Measurements from ENCODE around the gene OPN4.

Gene OPN4

DNA sequence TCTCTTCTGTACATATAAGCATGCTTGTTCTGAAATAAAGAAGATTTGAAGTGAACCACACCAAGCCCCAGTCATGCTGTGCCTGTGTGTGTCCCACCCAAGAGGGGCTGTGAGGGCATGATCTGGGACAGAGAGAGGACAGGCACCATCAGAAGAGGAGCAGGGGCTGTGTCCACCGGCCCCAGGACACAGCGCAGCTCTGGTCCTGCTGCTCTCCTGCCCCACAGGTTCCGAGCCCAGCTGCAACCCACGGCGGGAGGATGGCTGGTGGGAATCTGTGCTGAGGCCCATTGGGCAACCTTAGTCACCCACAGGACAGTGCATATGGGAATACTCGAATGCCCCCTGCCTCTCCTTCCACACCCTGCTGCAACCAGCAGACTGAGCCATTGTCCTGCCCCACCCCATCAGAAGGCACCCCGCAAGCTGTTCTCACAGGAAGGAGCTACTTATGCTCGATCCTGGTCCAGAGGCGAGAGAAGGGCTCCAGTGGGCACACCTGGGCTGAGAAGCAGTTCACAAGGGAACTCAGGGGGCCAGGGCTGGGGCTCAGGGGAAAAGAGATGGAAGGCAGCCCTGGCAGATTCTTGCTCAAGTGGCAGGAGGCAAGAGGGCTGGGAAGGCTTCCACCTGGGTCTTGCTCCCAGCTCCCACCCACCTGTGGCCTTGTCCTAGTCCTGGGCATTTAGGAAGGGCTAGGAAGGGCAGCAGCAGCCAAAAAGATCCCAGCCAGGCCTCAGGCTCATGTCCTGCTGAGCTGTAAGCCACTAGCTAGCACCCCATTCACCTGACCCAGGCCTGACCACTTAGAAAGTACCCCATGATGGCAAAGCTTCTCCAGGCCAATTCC is 45.9 kb downstream of the OPN4 start:
- DNase-seq (ENCODE audit: low read depth in 2 of 2), result no peak

DNA sequence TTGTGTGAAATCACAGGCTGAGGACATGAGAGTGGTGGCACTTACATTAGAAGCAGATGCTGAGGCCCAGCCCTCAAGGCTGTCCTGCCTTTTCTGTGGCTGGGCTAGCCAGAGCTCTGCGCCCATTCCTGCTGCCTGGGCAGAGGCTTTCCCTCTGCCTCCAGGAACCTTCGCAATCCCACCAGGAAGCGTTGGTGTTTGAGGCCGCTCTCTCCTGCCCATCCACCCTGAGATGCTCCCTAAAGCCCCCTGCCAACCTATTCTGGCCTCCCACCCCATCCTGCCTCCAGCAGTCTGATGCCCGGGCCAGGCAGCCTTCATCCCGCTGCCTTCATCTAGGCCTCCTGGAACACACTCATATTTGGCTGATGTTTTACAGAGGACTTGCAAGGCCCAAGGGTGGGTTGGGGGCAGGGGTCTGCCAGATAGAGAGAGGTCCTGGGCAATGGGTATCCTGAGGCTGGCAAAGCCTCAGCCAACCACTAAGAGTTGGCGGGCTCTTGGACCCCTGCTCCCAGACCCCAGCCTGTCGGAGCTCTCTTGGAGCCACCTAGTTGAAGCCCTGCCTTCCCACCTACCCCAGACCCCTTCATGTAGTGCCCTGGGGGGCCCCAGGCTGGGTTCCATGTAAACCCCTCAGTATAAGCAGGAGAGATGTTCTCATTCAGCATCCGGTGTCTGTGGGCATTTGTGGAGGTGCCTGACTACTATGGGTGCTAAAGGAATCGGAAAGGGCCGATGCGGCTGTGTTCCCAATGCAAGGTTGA is 46.7 kb downstream of the OPN4 start:
- no peak for DNase-seq (ENCODE audit: low read depth in 2 of 2)

DNA sequence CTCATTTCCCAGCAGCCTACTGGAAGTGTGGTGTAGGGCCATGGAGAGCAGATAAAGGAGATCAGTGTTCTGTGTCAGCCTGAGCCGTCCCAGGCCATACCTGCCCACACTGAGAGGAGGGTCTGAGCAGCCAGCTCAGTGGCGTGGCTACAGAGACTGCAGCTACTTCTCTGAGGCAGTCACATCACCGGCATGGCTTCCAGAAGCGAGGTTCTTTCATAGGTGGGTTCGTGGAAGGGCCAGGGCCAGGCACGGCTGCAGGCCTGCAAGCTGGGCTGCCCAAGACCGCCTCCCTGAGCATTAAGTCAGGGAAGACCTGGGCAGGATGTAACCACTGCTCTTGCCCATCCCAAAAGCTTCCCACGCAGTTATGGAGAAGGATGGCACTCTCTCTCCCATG is 48.8 kb downstream of the OPN4 start:
- no peak for DNase-seq (ENCODE audit: low read depth in 2 of 2)

DNA sequence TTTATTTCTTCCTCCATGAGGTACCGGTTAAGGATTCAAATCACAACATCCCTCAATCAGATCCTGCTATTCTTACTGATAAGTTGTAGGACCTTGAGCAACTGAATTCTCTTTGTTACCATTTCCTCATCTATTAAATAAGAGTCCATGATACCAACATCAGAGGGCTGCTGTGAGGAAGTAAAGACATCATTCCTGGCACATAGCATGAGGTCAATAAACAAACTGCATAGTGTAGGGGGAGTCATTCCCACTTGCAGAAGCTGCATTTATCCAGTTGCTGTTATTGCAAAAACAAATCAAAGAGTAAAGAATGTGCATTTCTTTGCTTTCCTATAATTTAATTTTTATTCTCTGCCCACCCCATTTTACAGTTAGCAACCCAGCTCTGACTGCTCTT is 50.8 kb downstream of the OPN4 start:
- DNase-seq (ENCODE audit: low read depth in 2 of 2), result no peak

DNA sequence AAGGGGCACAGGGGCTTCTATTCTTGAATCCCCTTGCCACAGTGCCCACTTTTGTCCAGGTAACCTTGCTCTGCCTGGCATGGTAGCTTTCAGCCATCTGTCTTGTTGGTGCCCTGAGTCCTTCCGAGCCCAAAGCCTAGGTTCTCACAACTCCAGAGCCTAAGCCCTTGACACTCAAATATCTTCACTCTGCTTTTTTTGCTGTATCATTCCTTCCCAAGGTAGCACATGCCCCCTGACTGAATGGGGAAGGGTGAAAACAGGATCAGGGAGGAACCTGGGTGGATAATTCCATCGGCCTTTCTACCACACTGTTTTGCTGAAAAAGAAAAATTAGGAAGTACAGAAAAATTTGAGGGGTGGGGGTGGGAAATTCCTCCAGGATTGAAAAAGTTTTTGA is 51.6 kb downstream of the OPN4 start:
- no peak for DNase-seq (ENCODE audit: low read depth in 2 of 2)

DNA sequence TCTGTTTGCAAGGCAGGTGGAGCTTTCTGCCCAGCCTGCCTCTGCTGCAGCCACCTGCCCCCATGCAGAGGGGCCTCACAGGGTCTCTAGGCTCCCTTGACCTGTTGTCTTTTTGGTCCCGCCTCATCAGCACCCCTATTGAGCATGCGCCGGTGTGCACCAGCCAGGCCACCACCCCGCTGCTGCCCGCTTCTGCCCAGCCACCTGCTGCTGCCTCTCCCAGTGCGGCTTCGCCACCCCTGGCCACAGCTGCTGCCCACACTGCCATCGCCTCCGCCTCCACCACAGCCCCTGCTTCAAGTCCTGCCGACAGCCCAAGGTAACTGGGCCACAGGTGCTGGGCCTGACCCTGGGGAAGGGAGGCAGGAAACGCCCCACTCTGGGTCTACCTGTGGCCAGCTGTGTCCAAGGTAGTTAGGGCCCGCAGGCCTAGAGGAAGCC is 52.1 kb downstream of the OPN4 start:
- DNase-seq (ENCODE audit: low read depth in 2 of 2), result no peak

DNA sequence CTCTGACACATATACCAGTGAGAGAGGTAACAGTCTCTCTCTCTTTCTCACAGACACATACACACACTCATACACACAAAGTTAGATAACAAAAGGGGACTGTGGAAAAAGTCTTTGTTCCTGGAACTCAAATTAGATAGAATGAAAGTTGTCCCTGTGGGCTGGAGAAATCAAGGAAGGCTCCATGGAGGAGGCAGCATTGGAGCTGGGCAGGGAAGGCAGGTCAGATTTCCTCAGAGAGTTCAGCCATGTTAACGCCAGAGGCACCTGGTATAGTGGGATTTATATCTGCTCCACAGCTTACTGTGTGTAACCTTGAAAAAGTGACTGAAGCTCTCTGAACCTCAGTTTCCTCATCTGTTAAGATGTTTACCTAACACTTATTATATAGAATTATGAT is 52.6 kb downstream of the OPN4 start:
- no peak for DNase-seq (ENCODE audit: low read depth in 2 of 2)

DNA sequence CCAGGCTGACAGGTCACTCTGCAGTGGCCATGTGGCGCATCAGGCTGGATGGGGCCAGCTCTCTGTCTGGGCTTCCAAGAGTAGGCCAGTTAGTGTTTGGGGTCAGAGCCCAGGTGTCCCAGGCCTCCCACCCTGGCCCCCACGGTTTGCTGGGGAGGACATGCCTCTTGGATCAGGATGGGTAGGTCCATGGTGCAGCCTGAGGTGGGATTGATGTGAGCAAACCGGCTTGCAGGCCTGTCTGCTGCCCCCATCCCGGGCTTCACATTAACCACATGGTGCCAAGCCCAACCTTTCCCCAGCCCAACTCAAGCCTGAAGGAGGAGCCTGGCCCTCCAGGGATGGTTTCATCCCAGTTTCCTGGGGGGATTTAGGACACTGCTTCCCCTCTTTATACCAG is 53.2 kb downstream of the OPN4 start:
- no peak for DNase-seq (ENCODE audit: low read depth in 2 of 2)

DNA sequence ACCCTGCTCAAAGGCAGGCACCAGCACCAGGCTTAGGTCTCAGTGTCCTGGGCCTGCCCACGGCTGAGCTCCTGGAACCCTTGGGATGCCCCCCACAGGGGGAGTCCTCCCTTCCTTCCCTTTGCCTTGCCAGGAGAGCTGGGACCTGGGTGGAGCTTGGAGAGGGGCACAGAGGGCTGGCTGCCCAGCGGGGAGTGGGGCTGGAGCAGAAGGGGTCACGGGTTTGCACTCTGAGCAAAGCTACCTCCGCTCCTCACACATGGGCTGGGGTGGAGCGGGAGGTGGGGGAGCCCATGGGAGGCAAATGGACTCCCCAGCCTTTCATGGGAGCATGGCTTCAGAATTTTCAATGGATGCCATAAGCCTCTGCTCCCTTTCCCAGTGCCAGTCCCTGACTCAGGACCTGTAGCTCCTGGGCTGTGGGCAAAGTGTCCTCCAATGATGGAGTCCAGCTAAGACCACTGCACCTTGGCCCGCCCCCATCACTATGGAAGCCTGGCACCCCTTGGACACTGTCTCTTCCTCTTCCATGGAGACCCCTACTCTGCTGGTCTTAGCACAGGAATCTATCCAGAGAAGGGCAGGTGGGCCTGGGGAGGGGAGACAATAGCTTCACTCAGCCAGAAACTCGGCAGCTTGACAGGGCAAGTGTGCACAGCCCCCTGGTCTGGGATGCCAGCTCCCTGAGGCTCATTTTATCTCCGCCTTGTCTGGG is 53.9 kb downstream of the OPN4 start:
- DNase-seq (ENCODE audit: low read depth in 2 of 2), result no peak

DNA sequence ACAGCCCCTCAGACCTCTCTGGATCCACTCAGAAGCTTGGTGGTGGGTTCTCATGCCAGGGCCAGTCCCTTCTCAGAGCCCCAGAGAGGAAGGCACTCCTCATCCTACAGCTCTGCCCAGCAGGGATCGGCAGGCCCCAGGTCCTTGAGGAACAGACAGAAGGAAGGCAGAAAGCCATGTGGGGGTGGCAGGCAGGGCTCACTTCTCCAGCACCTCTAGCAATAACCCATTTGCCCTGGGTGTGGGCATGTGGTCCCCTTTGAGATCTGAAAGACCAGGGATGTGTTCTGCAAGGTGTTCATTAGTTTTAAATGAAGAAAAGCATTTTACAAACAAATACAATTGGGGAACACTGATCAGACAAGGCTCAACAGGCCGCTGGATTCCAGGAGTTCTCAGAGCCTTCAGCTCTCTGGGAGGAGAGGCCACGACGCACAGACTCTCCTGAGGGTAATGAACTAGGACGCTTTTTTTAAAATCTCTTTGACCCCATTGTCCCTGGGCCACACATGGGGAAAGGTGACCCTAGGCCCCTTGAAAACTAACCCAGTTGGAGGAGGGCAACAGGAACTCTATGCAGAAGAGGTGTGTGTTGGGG is 54.5 kb downstream of the OPN4 start:
- DNase-seq (ENCODE audit: low read depth in 2 of 2), result no peak

DNA sequence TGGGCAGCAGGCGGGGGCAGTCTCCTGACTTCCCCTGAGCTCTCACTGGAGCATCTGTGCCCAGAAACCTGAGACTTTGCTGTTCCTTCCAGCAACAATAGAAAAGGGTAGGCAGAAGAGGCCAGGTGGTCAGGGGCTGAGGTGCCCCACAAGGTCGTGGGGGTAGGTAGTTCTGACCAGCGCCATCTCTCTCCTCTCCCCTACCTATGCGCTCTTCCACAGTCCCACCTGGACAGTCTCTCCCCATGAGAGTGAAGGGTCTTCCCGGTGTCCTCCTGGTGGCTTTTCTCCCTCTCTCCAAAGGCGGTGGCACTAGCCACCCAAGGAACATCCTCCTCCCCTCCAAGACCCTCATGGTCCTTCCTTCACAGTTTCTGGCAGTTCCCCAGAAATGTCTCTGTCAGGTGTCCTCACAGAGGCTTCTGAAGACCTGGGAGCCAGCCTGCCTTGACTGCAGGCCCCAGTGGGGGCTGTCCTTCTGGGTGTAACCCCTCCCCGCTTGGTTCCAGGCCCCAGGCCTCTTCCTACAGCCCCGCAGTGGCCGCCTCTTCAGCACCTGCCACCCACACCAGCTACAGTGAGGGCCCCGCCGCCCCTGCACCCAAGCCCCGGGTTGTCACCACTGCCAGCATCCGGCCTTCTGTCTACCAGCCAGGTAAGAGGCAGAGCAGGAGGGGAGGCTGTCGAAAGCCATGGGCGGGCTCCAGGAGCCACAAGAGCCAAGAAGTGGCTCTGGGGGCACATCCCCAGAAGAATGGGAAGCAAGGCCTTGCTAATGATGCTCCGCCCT is 55.2 kb downstream of the OPN4 start:
- no peak for DNase-seq (ENCODE audit: low read depth in 2 of 2)

DNA sequence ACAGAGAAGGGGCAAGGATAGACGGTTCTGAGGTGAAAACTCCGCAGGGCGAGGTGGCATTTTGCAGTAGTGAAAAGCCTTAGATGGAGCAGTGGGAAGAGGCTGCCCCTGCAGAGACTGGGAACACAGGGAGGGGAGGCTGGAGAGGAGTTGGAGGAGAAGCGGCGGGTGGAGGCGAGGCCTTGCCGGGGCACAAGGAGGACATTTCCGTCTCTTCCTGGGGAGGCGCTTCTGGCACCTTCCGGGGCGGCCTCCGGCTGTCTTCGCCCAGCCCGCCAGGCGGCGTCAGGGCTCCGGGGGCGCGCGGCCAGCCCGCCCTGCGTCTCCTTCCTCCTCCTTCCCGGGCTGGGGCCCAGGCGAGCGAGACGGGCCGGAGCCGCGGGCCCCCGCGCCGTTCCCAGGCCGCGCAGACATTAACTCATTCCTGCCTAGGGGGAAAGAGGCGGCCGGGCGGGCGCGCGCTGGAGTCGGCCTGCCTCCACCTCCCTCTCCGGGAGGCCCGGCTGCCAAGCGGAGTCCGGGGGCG is 56.7 kb downstream of the OPN4 start:
- DNase-seq (ENCODE audit: low read depth in 2 of 2), result peak; percentile 78 to 79

DNA sequence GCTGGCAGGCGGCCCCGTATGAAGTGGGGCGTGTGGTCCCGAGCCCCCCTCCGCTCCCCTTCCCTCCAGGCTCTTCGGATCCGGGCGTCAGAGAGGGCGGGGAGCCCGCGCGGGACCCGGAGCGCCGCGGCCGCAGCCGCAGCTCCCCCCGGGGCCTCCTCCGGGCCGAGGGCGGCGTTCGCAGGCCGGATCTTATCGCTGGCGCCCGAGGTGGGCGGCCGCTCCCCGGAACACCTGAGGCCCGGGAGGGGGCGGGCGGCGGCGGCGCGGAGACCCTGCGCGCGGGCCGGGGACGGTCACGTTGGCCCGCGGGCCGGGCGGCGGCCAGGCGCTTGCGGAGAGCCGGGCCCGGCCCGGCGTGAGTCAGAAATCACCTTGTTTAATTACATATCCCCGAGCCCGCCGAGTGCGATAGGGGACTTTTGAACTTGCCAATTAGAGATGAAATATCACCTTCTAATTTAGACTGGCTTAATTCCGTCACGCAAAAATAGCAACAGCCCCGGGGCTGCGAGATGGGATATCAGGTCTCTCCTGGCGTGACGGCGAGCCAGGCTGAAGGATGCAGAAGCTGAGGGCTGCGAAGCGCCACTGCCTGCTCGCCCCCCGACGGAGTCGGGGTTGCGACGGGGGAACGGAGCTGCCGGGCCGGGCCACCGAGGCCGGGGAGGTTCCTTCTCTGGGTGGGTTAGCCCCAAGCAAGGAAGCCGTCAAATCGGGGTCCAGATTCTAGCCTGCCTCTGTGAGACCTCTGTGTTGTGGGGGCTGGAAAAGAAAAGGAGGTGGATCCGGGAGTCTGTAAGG is 57.4 kb downstream of the OPN4 start:
- DNase-seq (ENCODE audit: low read depth in 2 of 2), result peak; percentile 34 to 38

DNA sequence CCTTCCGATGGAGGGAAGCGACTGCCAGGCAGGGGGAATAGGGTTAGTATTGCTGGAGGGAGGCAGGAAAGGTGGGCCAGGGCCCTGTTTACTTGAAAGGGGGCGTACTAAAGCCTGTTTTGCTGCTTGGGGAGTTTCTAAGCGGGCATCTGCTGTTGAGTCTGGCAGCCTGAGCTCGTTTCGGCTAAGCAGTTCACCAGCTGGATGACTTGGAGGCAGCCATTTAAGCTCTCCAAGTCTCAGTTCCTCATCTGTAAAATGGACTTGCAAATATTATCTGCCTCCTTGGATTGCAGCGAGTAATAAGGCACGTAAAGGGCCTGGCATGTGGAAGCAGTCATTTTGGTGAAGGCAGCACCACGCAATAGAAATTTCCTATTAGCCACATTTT is 58.0 kb downstream of the OPN4 start:
- no peak for DNase-seq (ENCODE audit: low read depth in 2 of 2)

DNA sequence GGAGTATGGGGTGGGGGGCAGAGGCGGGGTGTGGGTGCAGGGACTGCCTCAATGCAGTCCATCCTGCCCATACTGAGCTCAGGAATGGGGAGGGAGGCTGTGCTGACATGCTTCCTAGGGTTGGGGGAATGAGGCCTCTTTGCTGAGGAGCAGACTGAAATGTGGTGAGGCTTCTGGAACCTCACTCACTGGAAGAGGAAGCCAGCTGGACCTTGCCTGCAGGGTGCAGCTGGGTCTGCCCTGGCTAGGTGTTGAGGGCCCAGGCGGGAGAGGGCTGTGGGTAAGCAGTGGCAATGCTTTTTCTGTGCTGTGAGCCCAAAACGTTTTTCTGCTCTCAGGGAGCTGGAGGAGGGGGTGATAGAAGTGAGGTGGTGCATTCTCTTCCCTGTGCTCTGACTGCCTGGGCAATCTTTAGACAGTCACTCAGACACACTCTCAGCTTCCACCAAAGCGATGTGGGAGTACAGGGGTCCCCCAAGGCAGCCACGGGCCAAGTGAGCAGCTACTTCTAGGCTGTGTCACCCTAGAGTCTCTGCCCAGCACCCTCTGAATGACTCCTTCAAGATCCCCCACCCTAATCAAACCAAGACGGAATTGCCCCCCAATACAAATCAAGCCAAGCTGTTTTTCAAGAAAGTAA is 60.9 kb downstream of the OPN4 start:
- no peak for DNase-seq (ENCODE audit: low read depth in 2 of 2)

DNA sequence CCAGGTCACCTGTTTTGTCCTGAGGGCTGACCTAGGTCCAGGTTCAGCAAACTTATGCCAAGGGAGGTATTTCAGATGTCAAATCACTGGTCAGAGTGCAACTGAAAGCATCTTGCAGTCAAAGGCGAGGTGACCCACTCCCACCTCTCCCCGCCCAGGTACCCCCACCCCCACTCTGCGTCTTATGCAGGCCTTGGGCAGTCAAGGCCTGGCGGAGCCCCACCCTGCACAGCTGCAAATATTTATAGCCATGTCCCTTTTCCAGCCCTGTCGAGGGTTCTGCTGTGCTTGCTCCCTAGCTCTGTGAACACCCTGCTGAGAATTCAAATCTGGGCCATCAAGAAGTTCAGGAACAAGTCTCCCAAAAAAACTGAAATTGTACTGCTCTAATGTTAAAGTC is 61.5 kb downstream of the OPN4 start:
- DNase-seq (ENCODE audit: low read depth in 2 of 2), result no peak

Data from stimulated activated CD8-positive, alpha-beta memory T cell treated with anti-CD3 and anti-CD28 coated beads, Interleukin-15, amount 100 ng/mL, for 48 hours (primary cell).